Chondrocyte (in vitro differentiated cells): ENCODE data around the gene NPLOC4. TPM values are rescaled to one million over a fixed set of nuclear protein-coding genes. Genes with fewer than 3 reads are reported as not detected.
A peak's percentile ranks its signal among the peaks of the same experiment; 100 is the strongest.

Source experiments
- DNase-seq: peaks from one replicate; pipeline ENCODE4 v3.0.0; 2021; ENCODE audit warnings: mixed read lengths, low spot score
- H3K27ac Mint-ChIP-seq: one replicate; pipeline ENCODE4 v1.8.0; 2021; ENCODE audit warnings: mild to moderate bottlenecking, moderate library complexity, mixed read lengths; ENCODE audit not compliant: unreplicated experiment
- H3K27me3 Mint-ChIP-seq: 2 replicates; pipeline ENCODE4 v1.8.0; 2021; ENCODE audit warnings: low read depth, mixed read lengths
- H3K36me3 Mint-ChIP-seq: 2 replicates; pipeline ENCODE4 v1.8.0; 2021; ENCODE audit warnings: low read depth, mixed read lengths
- H3K4me1 Mint-ChIP-seq: 2 replicates; pipeline ENCODE4 v1.8.0; 2021; ENCODE audit warnings: low read depth, mild to moderate bottlenecking, mixed read lengths
- H3K4me3 Mint-ChIP-seq: one replicate; pipeline ENCODE4 v1.8.0; 2021; ENCODE audit warnings: mild to moderate bottlenecking, moderate library complexity, mixed read lengths; ENCODE audit not compliant: unreplicated experiment
- H3K9me3 Mint-ChIP-seq: 2 replicates; pipeline ENCODE4 v1.8.0; 2021; ENCODE audit warnings: low read depth, mixed read lengths
- total RNA-seq: library from RNA; stranded (reverse); gene quantifications from 3 replicates; pipeline ENCODE4 v1.2.1, GENCODE V29; 2021
- TF ChIP-seq, protein P1 (sequence below): fragments of 200-600 bp; sonication (generic); IDR thresholded peaks from 2 replicates; pipeline ENCODE4 v1.5.0; 2021; ENCODE audit warnings: antibody characterized with exemption, mild to moderate bottlenecking, moderate library complexity

Gene NPLOC4
- total RNA-seq, 1 donor from 2014 or later = 110 TPM

GRCh38 chr17:81539961-81540675 lies 96.8 kb downstream of the NPLOC4 start:
- H3K36me3 Mint-ChIP-seq = peaks cover 8% of the 10 kb centered on the region
- TF ChIP-seq, protein P1, sequence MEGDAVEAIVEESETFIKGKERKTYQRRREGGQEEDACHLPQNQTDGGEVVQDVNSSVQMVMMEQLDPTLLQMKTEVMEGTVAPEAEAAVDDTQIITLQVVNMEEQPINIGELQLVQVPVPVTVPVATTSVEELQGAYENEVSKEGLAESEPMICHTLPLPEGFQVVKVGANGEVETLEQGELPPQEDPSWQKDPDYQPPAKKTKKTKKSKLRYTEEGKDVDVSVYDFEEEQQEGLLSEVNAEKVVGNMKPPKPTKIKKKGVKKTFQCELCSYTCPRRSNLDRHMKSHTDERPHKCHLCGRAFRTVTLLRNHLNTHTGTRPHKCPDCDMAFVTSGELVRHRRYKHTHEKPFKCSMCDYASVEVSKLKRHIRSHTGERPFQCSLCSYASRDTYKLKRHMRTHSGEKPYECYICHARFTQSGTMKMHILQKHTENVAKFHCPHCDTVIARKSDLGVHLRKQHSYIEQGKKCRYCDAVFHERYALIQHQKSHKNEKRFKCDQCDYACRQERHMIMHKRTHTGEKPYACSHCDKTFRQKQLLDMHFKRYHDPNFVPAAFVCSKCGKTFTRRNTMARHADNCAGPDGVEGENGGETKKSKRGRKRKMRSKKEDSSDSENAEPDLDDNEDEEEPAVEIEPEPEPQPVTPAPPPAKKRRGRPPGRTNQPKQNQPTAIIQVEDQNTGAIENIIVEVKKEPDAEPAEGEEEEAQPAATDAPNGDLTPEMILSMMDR = peak; percentile 13
- H3K4me3 Mint-ChIP-seq = no peak overlapping the region

GRCh38 chr17:81539571-81539900 lies 97.4 kb downstream of the NPLOC4 start:
- TF ChIP-seq, protein P1 = no peak
- H3K9me3 Mint-ChIP-seq = no peaks in the 10 kb centered on the region
- no peak for DNase-seq
- H3K27ac Mint-ChIP-seq = no peak overlapping the region
- peaks cover 8% of the 10 kb centered on the region for H3K36me3 Mint-ChIP-seq
- H3K4me3 Mint-ChIP-seq = no peak overlapping the region
- H3K27me3 Mint-ChIP-seq = no peaks in the 10 kb centered on the region
- peaks cover 4% of the 10 kb centered on the region for H3K4me1 Mint-ChIP-seq

More at GRCh38 chr17:81539961-81540675, 96.8 kb downstream of the NPLOC4 start:
- no peak for DNase-seq
- Mint-ChIP-seq H3K4me1 (peaks cover 4% of the 10 kb centered on the region), H3K27me3 (no peaks in the 10 kb centered on the region), H3K27ac (no peak overlapping the region), H3K9me3 (no peaks in the 10 kb centered on the region)

DNA sequence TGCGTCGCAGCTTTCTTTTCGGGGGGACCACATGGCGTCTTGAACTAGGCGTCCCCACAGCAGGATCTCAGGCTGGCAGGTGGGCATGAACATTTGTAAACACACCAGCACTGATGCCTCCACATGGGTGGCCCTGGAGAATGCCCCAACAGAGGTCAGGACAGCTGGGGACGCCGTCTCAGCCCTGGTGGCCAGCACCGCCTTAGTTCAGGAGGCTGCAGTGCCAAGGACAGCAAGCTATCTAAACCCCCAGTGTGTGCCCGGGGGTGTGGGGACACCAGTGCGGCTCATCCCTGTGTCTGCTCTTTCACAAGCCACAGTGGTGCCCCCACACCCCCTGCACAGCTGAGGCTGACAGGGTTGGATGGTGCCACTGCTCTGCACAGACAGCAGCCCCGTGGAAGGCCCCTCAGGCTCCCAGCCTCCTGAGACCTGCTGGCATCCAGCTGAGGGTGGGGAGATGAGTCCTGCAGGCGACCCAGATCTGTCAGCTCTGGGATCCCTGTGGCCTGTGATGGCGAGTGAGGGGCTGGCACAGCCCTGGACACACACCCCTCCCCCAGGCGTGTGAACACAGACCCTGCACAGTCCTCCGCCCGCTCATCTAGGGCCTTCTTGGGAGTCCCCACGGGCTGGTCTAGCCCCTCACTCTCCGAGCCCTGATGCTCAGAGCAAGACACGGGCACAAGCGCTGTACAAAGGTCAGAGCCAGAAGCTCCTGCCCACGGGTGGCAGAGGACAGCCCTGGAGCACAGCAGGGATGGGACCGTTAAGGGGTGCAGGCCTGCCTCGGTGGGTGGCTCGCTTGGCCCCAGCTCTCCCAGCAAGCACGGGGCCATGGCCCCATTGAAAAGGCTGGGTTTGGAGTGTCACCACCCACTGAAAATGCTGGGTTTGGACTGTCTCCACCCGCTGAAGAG lies 98.0 kb downstream of the NPLOC4 start:
- Mint-ChIP-seq H3K27me3 (no peaks in the 10 kb centered on the region), H3K9me3 (no peaks in the 10 kb centered on the region)
- DNase-seq = no peak

DNA sequence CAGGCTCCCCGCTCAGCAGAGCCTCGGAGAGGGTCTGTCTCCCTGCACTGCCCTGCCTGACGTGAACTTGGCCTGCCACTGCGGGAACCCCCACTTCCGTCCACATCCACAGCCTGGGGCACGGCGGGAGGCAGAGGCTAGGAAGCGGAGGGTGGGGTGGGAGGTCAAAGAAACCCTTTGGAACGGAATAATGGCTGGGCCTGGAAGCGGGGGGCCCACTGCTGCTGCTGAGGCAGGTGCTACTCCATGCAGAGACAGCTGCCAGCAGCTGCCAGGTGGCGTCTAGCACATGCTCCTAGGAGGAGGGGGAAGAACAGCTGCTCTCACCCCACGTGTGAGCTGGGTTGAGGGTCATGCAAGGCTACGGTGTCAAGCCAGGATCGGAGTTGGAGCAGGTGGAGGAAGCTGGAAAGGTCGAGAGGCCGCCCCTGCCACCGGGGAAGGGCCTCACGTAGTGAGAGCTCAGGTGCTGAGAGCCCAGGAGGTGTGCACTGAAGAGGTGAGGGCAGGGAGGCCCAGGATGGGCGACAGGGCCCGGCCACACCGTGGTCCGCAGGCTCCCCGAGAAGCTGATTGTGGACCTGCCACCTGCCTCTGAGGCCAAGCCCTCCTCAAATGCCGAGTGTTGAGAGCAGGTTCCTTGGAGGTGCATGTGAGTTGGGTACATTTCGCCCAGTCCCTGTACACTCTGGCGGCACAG lies 98.9 kb downstream of the NPLOC4 start:
- Mint-ChIP-seq H3K27me3 (no peaks in the 10 kb centered on the region), H3K4me3 (no peak overlapping the region), H3K9me3 (no peaks in the 10 kb centered on the region), H3K4me1 (peaks cover 7% of the 10 kb centered on the region), H3K36me3 (peaks cover 8% of the 10 kb centered on the region), H3K27ac (peak overlapping the region; percentile 70)
- no peak for DNase-seq
- TF ChIP-seq, protein P1 = peak; percentile 29

More for the DNA sequence above, 98.0 kb downstream of the NPLOC4 start:
- peaks cover 7% of the 10 kb centered on the region for H3K4me1 Mint-ChIP-seq
- TF ChIP-seq, protein P1 = no peak
- H3K4me3 Mint-ChIP-seq = no peak overlapping the region
- peaks cover 8% of the 10 kb centered on the region for H3K36me3 Mint-ChIP-seq
- no peak overlapping the region for H3K27ac Mint-ChIP-seq

DNA sequence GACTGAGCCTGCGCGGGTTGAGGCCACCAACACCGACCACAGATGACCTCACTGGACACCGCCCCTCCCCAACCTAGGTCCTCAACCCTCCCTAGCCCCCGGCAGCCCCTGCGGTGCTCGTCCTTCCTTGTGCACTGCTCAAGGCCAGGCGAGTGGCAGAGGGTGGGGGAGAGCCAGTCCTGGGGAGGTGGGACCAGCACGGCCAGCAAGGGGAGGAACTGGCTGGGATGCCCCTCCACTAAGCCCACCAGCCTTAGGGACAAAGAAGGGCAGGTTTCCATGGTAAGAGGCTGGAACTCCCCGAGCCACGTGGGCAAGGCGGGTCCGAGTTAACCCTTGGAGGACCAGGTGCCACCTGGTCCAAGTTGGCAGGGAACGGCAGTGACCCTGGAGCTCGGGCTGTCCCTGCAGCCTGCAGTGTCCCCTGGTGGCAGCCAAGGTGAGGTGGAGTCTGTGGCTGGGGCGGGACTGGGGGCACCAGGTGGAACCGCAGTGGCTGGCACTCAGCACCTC lies 99.5 kb downstream of the NPLOC4 start:
- Mint-ChIP-seq H3K9me3 (no peaks in the 10 kb centered on the region), H3K27ac (peak overlapping the region; percentile 17), H3K36me3 (peaks cover 8% of the 10 kb centered on the region), H3K27me3 (no peaks in the 10 kb centered on the region), H3K4me1 (peaks cover 7% of the 10 kb centered on the region), H3K4me3 (no peak overlapping the region)
- DNase-seq = no peak
- TF ChIP-seq, protein P1 = peak; percentile 74
